ENCODE measurements around the gene MED13.
A peak's percentile ranks its signal among the peaks of the same experiment; 100 is the strongest.
"Not testable (repeated sequence)": the region's sequence is repeated elsewhere in the genome, so short reads cannot be mapped to it uniquely, and the experiment has no call there.

MED13 gene

DNA sequence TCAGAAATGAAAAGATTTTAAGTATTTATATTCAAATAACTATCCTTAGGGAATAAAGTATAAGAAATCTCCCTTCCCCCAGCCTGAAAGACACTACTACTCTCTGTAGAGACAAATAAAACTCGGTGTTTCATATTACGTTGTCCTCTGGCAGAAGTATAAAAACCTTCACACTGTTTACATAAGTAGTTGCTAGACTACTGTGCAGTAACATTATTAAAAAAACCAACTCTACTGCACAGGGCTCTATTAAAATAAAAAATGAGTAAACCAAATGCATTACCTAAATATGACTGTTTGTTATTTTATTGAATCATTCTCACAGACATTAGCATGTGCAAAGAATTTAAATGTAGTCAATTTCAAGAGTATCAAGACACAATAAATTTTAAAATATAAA lies 67.4 kb downstream of the MED13 start:
- no peak for DNase-seq (ENCODE audit: low spot score)

DNA sequence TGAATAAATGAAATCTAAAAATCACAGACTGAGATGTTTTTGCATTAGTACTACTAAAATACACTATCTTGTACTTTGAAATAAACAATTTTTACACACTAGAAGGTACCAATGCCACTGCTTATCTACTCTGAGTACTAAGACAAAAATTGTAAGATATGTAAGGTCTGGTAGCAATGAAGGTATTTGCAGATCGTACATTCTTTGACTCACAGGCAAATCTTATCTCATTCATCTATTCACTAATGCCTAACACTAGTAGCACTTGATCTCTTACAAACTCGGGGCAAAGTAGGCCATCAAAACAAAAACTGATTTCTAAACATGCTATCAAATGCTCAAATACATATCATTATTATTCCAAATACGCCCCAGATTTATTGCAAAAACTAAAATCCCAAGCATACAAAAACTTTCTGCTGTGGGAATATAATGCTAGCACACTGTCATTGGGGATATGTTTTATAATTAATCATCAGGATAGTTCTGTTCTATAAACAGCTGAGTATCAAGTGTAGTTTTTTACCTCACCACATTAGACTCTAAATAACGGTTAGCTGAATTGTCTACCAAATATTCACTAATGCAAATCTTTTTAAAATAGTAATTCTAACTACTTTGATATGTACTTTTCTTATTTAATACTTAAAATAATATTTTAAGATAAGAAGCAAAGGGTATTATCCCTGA lies 68.0 kb downstream of the MED13 start:
- no peak for DNase-seq (ENCODE audit: low spot score)

DNA sequence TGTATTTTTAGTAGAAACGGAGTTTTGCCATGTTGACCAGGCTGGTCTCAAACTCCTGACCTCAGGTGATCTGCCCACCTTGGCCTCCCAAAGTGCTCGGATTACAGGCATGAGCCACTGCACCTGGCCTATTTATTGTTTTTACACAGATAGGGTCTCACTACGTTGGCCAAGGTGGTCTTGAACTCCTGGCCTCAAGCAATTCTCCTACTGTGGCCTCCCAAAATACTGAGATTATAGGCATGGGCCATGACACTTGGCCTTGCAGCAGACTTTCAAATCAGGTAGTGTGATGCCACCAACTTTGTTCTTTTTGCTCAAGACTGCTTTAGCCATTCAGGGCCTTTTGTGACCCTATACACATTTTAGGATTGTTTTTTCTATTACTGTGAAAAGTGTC lies 75.6 kb downstream of the MED13 start:
- DNase-seq (ENCODE audit: low spot score), result no peak

DNA sequence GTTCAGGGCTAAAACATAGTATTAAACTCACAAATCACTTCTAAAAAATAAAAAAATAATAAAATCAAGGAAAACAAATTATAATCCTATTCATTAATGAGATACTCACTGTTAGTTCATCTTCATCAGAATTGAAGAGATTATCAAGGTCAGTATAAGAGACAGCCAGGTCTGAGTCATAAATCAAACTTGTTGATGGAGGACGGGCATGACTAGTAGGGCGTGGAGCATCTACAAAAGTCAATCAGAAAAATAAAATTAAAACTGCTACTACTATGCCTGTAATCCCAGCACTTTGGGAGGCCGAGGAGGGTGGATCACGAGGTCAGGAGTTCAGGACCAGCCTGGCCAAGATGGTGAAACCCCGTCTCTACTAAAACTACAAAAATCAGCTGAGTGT lies 78.2 kb downstream of the MED13 start:
- DNase-seq (ENCODE audit: low spot score), result no peak

DNA sequence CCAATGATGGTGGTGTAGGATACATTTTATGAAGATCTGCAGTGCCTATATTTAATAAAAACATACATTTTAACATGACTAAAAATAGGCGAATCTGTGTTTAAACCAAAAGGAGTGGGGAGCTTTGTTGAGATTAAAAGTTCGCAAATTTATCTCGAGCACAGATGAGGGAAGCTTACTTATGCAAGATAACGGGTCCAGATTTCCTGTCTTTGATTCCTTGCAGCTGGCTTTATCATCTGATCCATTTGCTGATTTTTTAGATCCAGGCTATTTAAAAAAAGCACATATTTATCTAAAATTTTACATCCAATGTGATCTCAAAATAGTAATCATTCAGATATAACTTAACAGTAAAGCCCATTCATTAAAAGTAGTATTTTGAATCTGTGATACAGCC lies 80.3 kb downstream of the MED13 start:
- DNase-seq (ENCODE audit: low spot score), result no peak

DNA sequence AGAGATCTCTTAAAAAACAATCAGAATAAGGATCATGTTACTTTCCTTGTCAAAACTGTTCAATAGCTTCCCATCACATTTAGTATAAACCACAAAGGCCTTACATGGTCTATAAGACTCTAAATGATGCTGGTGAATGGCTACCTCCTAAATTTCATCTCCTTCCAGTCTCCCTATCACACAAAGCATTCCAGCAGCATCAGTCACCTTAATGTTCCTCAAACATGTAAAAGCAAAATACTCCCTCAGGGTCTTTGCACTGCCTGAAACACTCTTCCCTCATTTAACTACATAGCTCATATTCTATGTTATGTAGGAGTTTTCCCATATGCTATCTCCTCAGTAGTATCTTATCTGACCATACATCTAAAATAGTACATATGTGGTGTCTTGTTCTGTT lies 83.8 kb downstream of the MED13 start:
- no peak for DNase-seq (ENCODE audit: low spot score)

GRCh38 chr17:61980535-61980934 lies 84.5 kb downstream of the MED13 start:
- DNase-seq (ENCODE audit: low spot score), result no peak

DNA sequence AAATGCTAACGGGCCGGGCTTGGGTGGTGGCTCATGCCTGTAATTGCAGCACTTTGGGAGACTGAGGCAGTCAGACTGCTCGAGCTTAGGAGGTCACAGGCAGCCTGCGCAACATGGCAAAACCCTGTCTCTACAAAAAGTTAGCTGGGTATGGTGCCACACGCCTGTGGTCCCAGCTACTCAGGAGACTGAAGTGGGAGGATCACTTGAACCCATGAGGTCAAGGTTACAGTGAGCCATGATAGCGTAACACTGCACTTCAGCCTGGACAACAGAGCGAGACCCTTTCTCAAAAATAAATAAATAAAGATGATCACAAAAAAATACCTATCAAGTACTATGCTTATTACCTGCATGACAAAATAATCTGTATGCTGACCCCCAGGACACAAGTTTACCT lies 91.0 kb downstream of the MED13 start:
- DNase-seq (ENCODE audit: low spot score), result no peak

DNA sequence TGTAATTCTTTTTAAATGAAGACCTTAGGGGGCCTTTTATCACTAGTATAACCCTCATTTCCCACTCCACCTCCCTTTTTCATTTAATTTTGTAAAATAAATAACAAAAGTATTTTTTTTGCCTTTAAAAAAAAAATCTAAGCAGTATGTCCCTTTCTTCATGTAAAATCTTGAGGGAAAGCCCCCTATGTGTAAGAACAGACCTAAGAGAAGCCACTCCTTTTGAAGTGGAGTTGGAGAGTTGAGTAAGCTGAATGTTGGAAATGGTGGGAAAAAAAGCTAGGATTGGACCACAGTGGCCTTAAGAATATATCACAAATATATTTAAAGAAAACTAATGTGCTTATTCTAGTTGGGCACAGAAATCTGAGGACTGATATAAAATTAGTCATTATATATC lies 92.8 kb downstream of the MED13 start:
- no peak for DNase-seq (ENCODE audit: low spot score)

DNA sequence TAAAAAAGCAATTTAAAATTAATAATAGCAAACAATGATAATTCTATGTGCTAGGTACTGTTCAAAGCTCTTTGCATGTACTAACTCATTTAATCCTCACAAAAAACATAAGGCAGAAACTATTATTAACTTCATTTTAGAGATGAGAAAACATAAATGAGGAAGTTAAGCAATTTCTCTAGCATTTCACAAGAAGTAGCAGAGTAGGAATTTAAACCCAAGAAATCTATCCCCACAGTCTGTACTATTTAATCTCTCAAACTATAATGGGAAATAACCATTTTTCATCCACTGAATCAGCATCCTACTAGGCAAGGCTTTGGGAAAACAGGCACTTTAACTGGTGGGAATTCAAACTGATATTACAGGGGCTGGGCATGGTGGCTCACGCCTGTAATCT lies 95.0 kb downstream of the MED13 start:
- no peak for DNase-seq (ENCODE audit: low spot score)

- DNase-seq (ENCODE audit: low spot score), result no peak
These were observed 96.3 kb downstream of the MED13 start for GRCh38 chr17:61968757-61969156.

- no peak for DNase-seq (ENCODE audit: low spot score)
These were observed 97.3 kb downstream of the MED13 start for GRCh38 chr17:61967729-61968128.

DNA sequence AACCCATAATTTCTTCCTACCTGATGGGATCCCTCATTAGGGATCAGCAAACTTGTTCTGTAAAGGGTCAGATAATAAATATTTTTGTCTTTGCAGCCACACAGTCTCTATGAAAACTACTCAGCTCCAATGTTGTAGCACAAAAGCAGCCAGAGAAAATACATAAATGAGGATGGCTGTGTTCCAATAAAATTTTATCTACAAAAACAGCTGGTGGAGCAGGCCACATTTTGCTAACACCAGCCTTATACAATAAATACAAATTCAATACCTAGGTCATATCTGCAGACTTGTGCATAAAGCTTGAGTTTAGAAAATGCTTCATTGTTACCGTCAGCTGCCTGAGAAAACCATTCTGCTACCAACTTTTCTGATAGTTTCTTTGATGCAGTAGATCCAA lies 98.9 kb downstream of the MED13 start:
- DNase-seq (ENCODE audit: low spot score), result no peak

DNA sequence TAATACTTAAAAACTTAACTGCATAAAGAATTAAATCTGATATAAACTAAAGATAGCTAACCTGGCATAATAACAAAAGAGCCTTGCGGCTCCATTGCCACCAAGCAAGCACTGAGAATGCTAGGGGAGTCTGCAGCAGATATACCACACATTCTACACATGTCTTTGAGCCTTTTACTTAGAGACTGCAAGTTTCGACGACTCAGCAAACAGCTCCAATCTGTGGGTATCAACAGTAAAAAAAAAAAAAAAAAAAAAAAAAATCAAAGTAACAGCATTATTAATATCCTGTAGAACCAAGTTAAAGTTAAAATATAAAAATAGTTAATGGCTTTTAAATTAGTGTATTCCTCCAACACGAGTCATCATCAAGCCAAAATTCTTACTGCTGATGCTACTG lies 109.5 kb downstream of the MED13 start:
- DNase-seq (ENCODE audit: low spot score), result no peak

- DNase-seq (ENCODE audit: low spot score), result peak; percentile 10
These were observed 117.6 kb downstream of the MED13 start for GRCh38 chr17:61947367-61948078.

DNA sequence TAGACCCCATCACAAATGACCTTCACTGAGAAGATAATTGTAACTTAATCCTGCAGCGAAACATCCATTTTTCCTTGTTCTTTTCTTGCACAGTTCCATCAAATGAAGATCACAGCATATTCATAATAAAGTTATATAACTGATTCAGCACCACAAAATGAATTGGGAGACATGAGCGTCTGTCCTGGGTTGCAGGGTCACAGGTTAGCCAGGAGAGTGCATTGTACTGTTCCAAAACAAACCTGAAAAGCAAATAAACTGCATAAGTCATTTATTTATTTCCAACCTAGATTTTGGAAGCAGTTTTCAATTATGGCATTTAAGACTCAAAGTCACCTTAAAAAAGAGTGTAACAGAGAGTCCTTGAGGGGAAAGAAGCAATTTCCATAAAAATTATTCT lies 118.7 kb downstream of the MED13 start:
- DNase-seq (ENCODE audit: low spot score), result no peak

DNA sequence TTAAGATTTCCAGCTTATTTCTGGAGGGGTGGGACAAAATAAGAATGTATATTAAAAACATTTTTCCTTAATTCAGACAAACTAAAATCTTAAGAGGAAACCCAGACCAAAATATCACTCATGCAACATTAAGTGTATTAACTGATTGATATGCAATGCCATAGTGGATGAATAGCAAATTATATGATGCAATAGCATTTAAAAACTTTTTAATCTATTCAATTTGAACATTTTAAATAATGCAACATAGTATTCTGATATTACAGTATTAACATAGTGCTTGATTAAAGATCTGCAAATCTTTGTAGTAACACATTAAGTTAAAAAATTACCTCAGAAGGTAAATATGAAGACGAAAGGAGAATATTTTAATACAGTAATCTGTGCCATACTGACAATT lies 122.0 kb downstream of the MED13 start:
- no peak for DNase-seq (ENCODE audit: low spot score)

DNA sequence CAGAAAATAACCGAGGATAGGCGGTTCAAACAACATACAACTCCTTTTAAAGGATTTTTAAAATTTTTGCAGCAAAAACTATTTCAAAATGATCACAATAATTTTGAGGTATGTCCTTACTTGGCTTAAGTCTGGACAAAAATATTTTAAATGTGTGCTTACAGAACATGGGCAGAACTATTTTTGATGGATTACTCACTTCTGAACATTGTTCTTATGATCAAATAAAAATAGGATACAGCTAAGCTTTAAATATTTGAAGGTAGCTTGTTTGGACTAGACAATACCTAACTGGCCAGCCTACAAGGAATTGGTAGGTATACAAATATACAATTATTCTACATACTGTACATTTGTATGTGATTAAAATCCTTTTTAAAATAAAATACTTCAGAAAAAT lies 123.0 kb downstream of the MED13 start:
- DNase-seq (ENCODE audit: low spot score), result no peak

- no peak for DNase-seq (ENCODE audit: low spot score)
These were observed 137.0 kb downstream of the MED13 start for GRCh38 chr17:61928101-61928436.

DNA sequence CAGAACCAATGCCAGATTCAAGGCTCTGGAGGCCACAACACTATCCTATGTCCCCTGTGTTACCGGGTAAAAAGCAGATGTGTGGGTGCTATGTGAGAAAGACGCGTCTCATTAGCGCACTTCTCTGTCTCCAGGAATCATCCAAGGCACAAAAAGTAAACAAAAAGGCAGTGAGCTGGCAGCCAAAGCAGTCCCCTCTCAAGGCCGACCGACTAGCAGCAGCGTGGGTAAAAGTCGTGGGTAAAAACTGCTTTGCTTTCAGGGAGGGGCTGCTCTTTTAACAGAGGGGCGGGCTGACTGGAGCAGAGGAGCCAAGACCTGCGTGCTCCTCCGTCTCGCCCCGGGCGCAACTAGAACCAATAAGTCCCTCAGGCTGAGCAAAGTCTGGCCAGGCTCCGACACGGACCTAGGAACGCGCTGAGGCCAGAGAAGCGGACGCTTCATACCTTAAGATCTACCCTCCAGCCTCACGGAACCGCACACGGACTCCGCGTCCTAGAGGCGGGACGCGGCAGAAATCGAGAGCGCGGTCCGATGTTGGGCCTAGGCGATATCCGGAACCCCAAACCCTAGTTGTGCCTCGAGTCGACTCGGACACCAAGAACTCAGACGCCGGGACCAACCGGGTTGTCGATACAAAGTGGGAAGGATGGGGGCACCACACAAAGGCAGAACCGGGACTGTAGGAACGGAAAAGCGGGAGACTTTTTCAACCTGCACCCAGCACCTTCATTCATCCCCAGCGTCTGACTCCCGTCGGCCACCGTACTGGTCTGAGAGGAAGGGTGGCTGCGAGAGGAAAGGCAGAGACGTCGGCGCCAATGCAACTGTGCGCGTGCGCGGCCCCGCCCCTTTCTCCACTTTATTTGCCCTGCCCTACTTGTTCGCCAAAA lies 137.6 kb downstream of the MED13 start, which contains the start of gene INTS2:
Gene INTS2, minus strand, starts transcription at position 775 of the 893 bp plus-strand sequence. CDS start 1,338 bp downstream, outside the sequence.
- peak; percentile 96 for DNase-seq (ENCODE audit: low spot score)

- DNase-seq (ENCODE audit: low spot score), result no peak
These were observed 138.3 kb downstream of the MED13 start for GRCh38 chr17:61926826-61927207.

DNA sequence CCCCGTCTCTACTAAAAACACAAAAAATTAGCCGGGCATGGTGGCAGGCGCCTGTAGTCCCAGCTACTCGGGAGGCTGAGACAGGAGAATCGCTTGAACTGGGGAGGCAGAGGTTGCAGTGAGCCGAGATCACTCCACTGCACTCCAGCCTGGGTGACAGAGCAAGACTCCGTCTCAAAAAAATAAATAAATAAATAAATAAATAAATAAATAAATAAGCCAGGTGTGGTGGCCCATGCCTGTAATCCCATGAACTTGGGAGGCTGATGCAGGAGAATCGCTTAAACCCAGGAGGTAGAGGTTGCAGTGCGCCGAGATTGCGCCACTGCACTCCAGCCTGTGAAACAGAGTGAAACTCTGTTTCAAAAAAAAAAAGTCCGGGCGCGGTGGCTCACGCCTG lies 149.9 kb downstream of the MED13 start:
- not testable (repeated sequence) for DNase-seq (ENCODE audit: low spot score)
